Neuron (in vitro differentiated cells): ENCODE data around the gene ATP11A.

ENCODE experiments used
- H2AFZ ChIP-seq: one replicate; pipeline ENCODE4 v1.6.1; 2013; ENCODE audit warnings: low read depth, mild to moderate bottlenecking, inconsistent platforms, low read length, moderate library complexity
- H3K27me3 ChIP-seq: one replicate; pipeline ENCODE4 v1.6.1; 2013; ENCODE audit warnings: low read length; ENCODE audit not compliant: insufficient read depth
- H3K36me3 ChIP-seq: one replicate; pipeline ENCODE4 v1.6.1; 2013; ENCODE audit warnings: low read length; ENCODE audit not compliant: insufficient read depth
- H3K4me1 ChIP-seq: one replicate; pipeline ENCODE4 v1.6.1; 2013; ENCODE audit warnings: low read length; ENCODE audit not compliant: insufficient read depth
- H3K4me3 ChIP-seq: 2 replicates; pipeline ENCODE4 v1.5.1; 2013; ENCODE audit warnings: mild to moderate bottlenecking, low read length, moderate library complexity
- H3K9me3 ChIP-seq: one replicate; pipeline ENCODE4 v1.6.1; 2013; ENCODE audit warnings: low read length

Gene ATP11A

DNA sequence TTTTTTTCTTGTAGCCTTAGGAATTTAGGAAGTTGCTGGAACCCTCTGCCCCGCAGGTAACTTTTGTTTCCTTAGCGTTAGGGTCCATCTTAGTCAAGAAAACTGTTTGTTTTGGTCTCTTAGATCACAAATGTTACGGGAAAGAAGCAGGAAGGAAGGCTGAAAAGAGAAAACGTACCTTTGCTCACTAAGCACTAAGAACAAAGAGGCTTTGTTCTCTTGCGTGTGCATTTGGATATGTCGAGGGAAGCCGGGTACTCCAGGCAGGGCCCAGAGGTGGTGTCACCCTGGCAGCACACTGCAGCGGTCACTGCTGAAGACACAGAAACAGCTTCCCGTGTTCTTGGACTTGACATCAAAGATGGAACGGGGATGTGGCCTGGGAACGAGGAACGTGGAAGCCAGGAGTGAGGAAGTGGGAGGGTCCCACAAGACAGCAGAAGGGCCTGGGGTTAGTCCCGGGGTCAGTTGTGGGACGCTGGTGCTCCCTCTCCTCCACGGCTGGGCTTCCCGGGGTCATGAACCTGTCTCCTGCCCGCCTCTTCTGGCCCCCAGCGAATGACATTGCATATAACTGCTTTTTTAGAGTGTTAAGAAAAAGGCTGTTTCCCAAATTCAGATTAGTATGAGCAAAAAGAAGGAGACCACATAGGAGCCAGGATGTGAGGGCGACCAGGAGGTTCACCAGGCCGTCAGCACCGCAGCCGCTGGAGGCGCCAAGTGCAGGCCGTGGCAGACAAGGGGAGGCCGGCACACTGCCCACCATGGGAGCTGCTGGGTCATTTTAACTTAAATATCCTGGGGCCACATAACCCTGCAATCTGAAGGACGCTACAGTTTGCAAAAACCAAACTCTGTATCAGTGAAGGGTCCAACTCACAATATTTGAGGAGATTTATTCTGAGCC, 31.6 kb downstream of the ATP11A start:
- no peak overlapping the region for H2AFZ ChIP-seq
- no peak overlapping the region for H3K4me3 ChIP-seq
- no peaks in the 10 kb centered on the region for H3K9me3 ChIP-seq
- H3K36me3 ChIP-seq = no peaks in the 10 kb centered on the region
- no peaks in the 10 kb centered on the region for H3K27me3 ChIP-seq
- H3K4me1 ChIP-seq = peaks cover 14% of the 10 kb centered on the region

DNA sequence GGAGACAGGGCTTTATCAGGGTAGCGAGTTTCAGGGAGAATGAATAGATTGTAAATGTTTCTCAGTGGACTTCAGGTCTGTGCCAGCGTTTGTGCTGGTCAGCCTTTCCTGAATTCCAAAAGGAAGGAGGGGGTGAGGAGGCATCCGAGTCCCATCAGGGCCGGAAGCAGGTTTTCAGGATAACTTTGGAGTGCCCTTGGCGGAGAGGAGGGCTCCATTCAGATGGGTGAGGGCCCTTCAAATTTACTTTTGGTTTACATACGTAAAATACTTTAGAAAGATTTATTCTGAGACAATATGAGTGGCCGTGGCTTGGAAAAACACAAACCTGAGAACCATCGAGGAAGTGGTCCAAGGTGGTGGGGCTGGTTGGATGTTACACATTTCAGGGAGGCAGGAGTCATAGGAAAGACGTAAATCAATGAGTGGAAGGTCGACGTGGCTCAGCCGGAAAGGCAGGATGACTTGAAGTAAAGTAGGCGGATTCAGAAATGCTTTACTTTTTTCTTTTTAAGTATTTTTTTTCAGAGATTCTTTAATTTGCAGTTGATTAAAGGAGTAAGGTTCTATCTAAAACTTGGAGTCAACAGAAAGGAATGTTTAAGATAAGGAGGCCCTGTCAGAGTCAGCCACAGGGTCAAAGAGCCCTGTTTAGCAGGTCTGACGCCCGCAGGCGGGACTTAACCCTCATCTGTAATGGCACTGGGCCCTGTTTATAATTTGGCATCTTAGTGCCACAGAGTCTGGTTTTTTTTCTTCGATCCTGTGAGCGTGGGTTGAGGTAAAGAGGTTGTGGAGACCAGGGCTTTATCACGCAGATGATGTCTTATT, 32.8 kb downstream of the ATP11A start:
- Histone ChIP-seq H3K4me3 (no peak overlapping the region), H2AFZ (no peak overlapping the region)

DNA sequence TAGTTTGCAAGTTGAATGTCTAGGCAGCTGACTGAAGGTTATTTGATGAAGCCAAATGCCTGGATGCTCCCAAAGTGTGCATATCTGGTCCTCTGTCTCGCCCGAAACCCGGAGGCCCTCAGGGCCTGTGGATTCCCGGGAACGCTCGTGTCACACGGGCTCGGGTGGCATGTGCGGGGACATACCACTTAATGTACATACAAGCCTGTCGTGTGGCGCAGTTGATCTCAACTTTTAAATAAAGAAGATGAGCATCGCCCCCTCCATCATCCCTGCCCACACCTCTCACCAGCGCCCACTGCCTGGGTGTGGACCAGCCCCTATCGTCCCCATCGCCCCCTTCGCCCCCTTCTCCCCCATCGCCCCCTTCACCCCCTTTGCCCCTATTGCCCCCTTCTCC, 33.9 kb downstream of the ATP11A start:
- H3K9me3 ChIP-seq = no peaks in the 10 kb centered on the region
- no peak overlapping the region for H2AFZ ChIP-seq
- no peaks in the 10 kb centered on the region for H3K27me3 ChIP-seq
- H3K4me3 ChIP-seq = no peak overlapping the region
- H3K36me3 ChIP-seq = no peaks in the 10 kb centered on the region
- peaks cover 18% of the 10 kb centered on the region for H3K4me1 ChIP-seq

More for the DNA sequence above, 32.8 kb downstream of the ATP11A start:
- Histone ChIP-seq H3K9me3 (no peaks in the 10 kb centered on the region), H3K4me1 (peaks cover 18% of the 10 kb centered on the region), H3K36me3 (no peaks in the 10 kb centered on the region), H3K27me3 (no peaks in the 10 kb centered on the region)

DNA sequence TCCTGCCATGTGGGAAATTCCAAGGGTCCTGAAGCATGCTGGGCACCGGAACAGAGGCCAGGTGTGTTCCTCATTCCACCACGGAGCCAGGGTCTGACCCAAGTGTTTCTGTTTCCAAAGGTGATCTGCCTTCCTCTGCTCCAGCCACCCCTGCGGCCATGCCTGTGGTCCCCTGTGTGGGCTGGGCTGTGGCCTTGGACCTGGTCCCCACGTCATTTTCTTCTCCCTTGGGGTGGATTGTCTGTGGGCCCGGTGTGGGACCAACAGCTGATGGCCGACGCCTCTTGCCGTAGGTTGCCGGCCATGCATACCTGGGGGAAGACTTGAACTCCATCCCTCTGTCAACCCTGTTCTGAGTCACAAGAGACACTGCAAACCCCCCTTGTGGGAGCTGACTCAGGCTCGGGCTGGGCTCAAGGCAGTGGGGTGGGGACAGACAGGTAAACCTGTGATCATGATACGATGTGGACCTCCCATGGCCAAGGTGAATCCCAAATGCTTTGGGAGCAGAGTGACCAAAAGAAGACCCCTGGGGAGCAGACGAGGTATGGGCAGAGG, 35.0 kb downstream of the ATP11A start:
- H3K9me3 ChIP-seq = no peaks in the 10 kb centered on the region
- H3K36me3 ChIP-seq = no peaks in the 10 kb centered on the region
- H3K4me3 ChIP-seq = no peak overlapping the region
- peaks cover 18% of the 10 kb centered on the region for H3K4me1 ChIP-seq
- H3K27me3 ChIP-seq = no peaks in the 10 kb centered on the region
- no peak overlapping the region for H2AFZ ChIP-seq

GRCh38 chr13:112725346-112726015, 35.6 kb downstream of the ATP11A start:
- Histone ChIP-seq H3K27me3 (no peaks in the 10 kb centered on the region), H3K36me3 (no peaks in the 10 kb centered on the region), H3K4me3 (no peak overlapping the region), H2AFZ (no peak overlapping the region), H3K4me1 (peaks cover 18% of the 10 kb centered on the region), H3K9me3 (no peaks in the 10 kb centered on the region)

DNA sequence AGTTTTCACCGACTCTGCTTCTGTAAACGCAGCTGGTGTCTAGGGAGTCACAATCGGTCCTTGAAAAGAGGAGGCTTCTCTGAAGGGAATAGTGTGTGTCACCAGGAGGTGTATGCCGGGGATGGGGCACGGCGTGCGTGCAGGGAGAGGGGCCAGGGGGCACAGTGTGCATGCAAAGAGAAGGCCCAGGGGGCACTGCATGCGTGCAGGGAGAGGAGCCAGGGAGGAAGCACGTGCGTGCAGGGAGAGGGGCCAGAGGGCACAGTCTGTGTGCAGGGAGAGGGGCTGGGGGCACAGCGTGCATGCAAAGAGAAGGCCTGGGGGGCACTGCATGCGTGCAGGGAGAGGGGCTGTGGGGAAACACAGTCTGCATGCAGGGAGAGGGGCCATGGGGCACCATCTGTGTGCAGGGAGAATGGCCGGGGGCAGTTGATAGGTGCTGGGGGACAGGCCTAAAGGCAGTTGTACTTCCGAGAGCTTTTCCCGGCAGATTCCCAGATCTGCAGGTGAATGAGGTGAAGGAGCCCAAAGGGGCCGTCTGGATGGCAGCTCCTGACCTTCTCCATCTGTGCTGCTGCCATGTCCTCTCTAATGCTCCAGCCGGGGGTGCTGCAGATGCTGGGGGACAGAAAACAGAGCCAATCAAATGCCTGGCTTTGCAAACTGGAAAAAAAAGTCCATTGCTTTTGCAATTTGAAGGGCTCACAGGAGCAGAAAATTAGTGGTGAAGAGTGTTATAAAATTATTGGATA, 36.4 kb downstream of the ATP11A start:
- Histone ChIP-seq H3K4me1 (peaks cover 18% of the 10 kb centered on the region), H3K27me3 (no peaks in the 10 kb centered on the region), H3K4me3 (no peak overlapping the region), H3K36me3 (no peaks in the 10 kb centered on the region), H3K9me3 (no peaks in the 10 kb centered on the region), H2AFZ (no peak overlapping the region)

DNA sequence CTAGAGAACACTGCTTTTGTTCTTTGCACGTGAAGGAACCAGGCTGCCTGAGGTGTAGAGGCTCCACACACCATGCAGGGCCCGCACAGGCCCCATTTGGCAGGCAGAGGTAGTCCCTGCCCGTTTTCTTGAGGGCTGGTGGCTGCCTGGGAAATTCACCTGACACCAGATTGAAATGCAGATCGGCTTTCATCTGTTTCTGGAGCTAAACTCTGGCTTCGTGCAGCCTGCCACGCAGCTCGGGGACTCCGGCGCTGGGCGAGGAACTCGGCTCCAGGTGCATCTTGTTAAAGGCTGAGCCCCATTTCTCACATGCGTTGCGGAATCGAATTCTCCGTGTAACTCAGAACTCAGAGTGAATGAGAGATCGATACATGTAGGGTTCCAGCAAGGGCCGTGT, 37.7 kb downstream of the ATP11A start:
- H3K9me3 ChIP-seq = no peaks in the 10 kb centered on the region
- no peak overlapping the region for H2AFZ ChIP-seq
- no peak overlapping the region for H3K4me3 ChIP-seq
- H3K27me3 ChIP-seq = no peaks in the 10 kb centered on the region
- H3K4me1 ChIP-seq = peaks cover 18% of the 10 kb centered on the region
- no peaks in the 10 kb centered on the region for H3K36me3 ChIP-seq

GRCh38 chr13:112728375-112729126, 38.7 kb downstream of the ATP11A start:
- Histone ChIP-seq H3K4me1 (peaks cover 25% of the 10 kb centered on the region), H3K9me3 (no peaks in the 10 kb centered on the region), H3K4me3 (no peak overlapping the region), H2AFZ (no peak overlapping the region), H3K27me3 (no peaks in the 10 kb centered on the region), H3K36me3 (no peaks in the 10 kb centered on the region)

- peaks cover 33% of the 10 kb centered on the region for H3K4me1 ChIP-seq
- no peak overlapping the region for H3K4me3 ChIP-seq
- H3K27me3 ChIP-seq = no peaks in the 10 kb centered on the region
These were observed 39.6 kb downstream of the ATP11A start for GRCh38 chr13:112729408-112729807.

DNA sequence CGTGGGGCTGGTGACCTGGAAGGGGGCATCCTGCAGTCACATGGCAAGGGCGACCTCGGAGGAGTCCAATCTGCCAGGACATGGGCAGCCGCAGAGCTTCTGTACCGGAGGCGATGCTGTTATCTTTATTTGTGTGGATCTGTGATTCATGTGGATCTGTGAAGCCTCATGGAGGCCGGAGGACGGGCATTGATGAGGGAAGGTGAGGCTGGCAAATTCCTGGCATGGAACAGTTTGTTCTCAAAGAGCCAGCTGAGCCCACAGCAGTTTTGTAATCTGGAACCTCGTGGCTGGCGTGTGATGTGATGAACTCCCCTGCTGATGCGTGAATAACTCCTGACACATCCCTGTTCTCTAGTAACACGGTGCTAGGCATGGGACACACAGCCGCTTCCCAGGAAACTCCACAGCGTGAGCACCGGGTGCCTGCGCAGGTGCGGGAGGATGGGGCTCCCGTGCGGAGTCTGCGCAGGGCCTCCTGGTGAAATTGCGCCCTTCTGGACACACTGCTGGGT, 40.4 kb downstream of the ATP11A start:
- H3K36me3 ChIP-seq = no peaks in the 10 kb centered on the region
- H3K4me3 ChIP-seq = no peak overlapping the region
- no peaks in the 10 kb centered on the region for H3K9me3 ChIP-seq
- no peak overlapping the region for H2AFZ ChIP-seq
- H3K4me1 ChIP-seq = peaks cover 34% of the 10 kb centered on the region
- no peaks in the 10 kb centered on the region for H3K27me3 ChIP-seq

More at GRCh38 chr13:112729408-112729807, 39.6 kb downstream of the ATP11A start:
- Histone ChIP-seq H3K36me3 (no peaks in the 10 kb centered on the region), H3K9me3 (no peaks in the 10 kb centered on the region), H2AFZ (no peak overlapping the region)

- Histone ChIP-seq H3K4me1 (peaks cover 17% of the 10 kb centered on the region), H2AFZ (no peak overlapping the region), H3K27me3 (no peaks in the 10 kb centered on the region), H3K4me3 (no peak overlapping the region), H3K36me3 (no peaks in the 10 kb centered on the region), H3K9me3 (no peaks in the 10 kb centered on the region)
These were observed 42.1 kb downstream of the ATP11A start for GRCh38 chr13:112731667-112732616.
